HepG2 (cell line): ENCODE results near the gene COG8. TPM values are rescaled to one million over a fixed set of nuclear protein-coding genes. Genes with fewer than 3 reads are reported as not detected.
A peak's percentile ranks its signal among the peaks of the same experiment; 100 is the strongest.

Experiments used
- ARNT2 ChIP-seq: sonication (generic); formaldehyde crosslinking; IDR thresholded peaks from 2 replicates; pipeline ENCODE4 v1.8.0; 2022; ENCODE audit warnings: mild to moderate bottlenecking, low read depth, missing genetic modification reagents, moderate library complexity
- BATF2 ChIP-seq: sonication (generic); formaldehyde crosslinking; IDR thresholded peaks from 2 replicates; pipeline ENCODE4 v1.8.0; 2022; ENCODE audit warnings: mild to moderate bottlenecking, missing genetic modification reagents, moderate library complexity
- BRCA1 ChIP-seq: sonication (generic); formaldehyde crosslinking; IDR thresholded peaks from 2 replicates; pipeline ENCODE4 v1.4.0; 2020; ENCODE audit warnings: missing genetic modification reagents
- DDIT3 ChIP-seq: sonication (generic); formaldehyde crosslinking; IDR thresholded peaks from 2 replicates; pipeline ENCODE4 v1.4.0; 2020; ENCODE audit warnings: mild to moderate bottlenecking, missing genetic modification reagents
- HES4 ChIP-seq: sonication (generic); formaldehyde crosslinking; IDR thresholded peaks from 2 replicates; pipeline ENCODE4 v1.9.0; 2021; ENCODE audit warnings: mild to moderate bottlenecking, missing genetic modification reagents, borderline replicate concordance
- MAZ ChIP-seq, 2 experiments: sonication (generic) in 1 of 2; formaldehyde crosslinking in 1 of 2; IDR thresholded peaks; 2 replicates each; pipeline versions ENCODE4 v1.5.0 to v1.6.1; 2012 to 2020; ENCODE audit warnings: low read depth in 2 of 2, mild to moderate bottlenecking in 2 of 2, borderline replicate concordance in 1 of 2, improper control_type of control experiment in 1 of 2, low read length in 1 of 2, missing genetic modification reagents in 1 of 2, moderate library complexity in 1 of 2
- RAD21 ChIP-seq: fragments of 450-650 bp; formaldehyde crosslinking; IDR thresholded peaks from 2 replicates; pipeline ENCODE4 v1.5.0; 2020; ENCODE audit warnings: mild to moderate bottlenecking
- ZFP36L1 ChIP-seq: sonication (generic); formaldehyde crosslinking; IDR thresholded peaks from 2 replicates; pipeline ENCODE4 v1.8.0; 2022; ENCODE audit warnings: mild to moderate bottlenecking, missing genetic modification reagents, moderate library complexity
- ZNF160 ChIP-seq: sonication (generic); formaldehyde crosslinking; IDR thresholded peaks from 2 replicates; pipeline ENCODE4 v1.8.0; 2022; ENCODE audit warnings: mild to moderate bottlenecking, inconsistent platforms, missing genetic modification reagents
- ZNF230 ChIP-seq: sonication (generic); formaldehyde crosslinking; IDR thresholded peaks from 2 replicates; pipeline ENCODE4 v1.4.0; 2020; ENCODE audit warnings: mild to moderate bottlenecking, missing genetic modification reagents
- ZNF615 ChIP-seq: sonication (generic); formaldehyde crosslinking; IDR thresholded peaks from 2 replicates; pipeline ENCODE4 v1.5.0; 2020; ENCODE audit warnings: mild to moderate bottlenecking, missing genetic modification reagents, borderline replicate concordance
- ZNF761 ChIP-seq: sonication (generic); formaldehyde crosslinking; conservative IDR thresholded peaks from 2 replicates; pipeline ENCODE4 v1.4.0; 2020; ENCODE audit warnings: mild to moderate bottlenecking, missing genetic modification reagents
- polyA plus RNA-seq, 8 experiments: library from polyadenylated mRNA; depleted of rRNA in 3 of 8; stranded (reverse) in 7 of 8; unstranded in 1 of 8; fragments of >200 nt; fragmentation: Illumina TruSeq in 4 of 8; extraction: Trizol in 4 of 8; gene quantifications; 2 replicates each; pipeline versions ENCODE4 v1.2.1 to v1.2.3, GENCODE V29; 2011 to 2016; ENCODE audit warnings: low read depth in 4 of 8, missing spikeins in 1 of 8, mixed read lengths in 1 of 8; ENCODE audit not compliant: insufficient read depth in 1 of 8
- total RNA-seq, 5 experiments: library from RNA; depleted of rRNA; stranded (reverse); fragments of >200 nt; fragmentation: Illumina TruSeq; extraction: Trizol; gene quantifications; 2 replicates each; pipeline ENCODE4 v1.2.3, GENCODE V29; 2016; ENCODE audit warnings: low read depth in 1 of 5

Gene COG8
- total and polyA plus RNA-seq, 2 of the 13 experiments (the other 11 are each of a cell fraction or from before 2014, with no cell fraction given): 45.5 to 52.1 TPM

DNA sequence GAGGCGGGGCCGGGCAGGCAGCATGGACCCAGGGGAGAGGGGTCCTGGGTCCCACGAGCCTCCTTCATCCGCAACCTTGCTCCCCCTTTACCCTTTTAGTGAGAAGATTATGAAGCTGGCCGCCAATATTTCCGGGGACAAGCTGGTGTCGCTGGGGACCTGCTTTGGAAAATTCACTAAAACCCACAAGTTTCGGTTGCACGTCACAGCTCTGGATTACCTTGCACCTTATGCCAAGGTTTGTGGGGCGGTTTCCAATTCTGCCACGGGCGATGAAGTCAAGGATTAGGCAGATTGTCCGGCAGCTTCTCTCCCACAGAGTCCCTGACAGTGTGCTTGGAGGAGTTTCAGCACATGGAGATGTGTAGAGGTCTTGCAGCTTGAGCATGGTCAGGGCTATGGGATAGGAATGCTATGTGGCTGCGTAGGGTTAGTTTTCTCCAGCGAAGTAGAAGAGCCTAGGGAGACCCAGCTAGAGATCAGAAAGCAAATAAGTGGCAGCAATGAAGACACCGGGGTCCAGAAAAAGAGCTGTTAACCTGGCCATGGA is 806 bp upstream of the COG8 start (continued):
- TF ChIP-seq ZNF761: no peak
- TF ChIP-seq ZNF230 (CRISPR knock-in tag): 0 out of 2 replicates have a peak, but pooled peaks have one; percentile 8
- no peak for TF ChIP-seq DDIT3 (CRISPR knock-in tag)
- TF ChIP-seq ZNF615 (CRISPR knock-in tag): no peak
- 0 out of 2 replicates have a peak, but pooled peaks have one; percentile 19 for TF ChIP-seq HES4 (CRISPR knock-in tag)
- TF ChIP-seq RAD21 (CRISPR knock-in tag): 0 out of 2 replicates have a peak, but pooled peaks have one; percentile 6
- TF ChIP-seq BRCA1: 0 out of 2 replicates have a peak, but pooled peaks have one; percentile 47
- TF ChIP-seq ZFP36L1: no peak
- TF ChIP-seq ARNT2 (CRISPR knock-in tag): no peak
- no peak for TF ChIP-seq ZNF160 (CRISPR knock-in tag)
- TF ChIP-seq MAZ (IDR thresholded peaks at IDR 0.05; ENCODE audit: borderline replicate concordance, low read depth, low read length): no peak
- TF ChIP-seq MAZ (CRISPR knock-in tag; IDR thresholded peaks at IDR 0.05; ENCODE audit: low read depth): 0 out of 2 replicates have a peak, but pooled peaks have one; percentile 0
- TF ChIP-seq BATF2 (CRISPR knock-in tag): 0 out of 2 replicates have a peak, but pooled peaks have one; percentile 4
